ENCODE data around the gene BAIAP2. TPM values are rescaled to one million over a fixed set of nuclear protein-coding genes. Genes with fewer than 3 reads are reported as not detected.

BAIAP2 gene
- total and polyA plus RNA-seq, 2 donors (not counting 3 experiments of a cell fraction or from before 2014, with no cell fraction given) = 12.3 to 18.6 TPM

GRCh38 chr17:81028506-81028858, 6.5 kb upstream of the BAIAP2 start:
- intact Hi-C loops (cut with micrococcal nuclease) (no loop called here), dilution Hi-C loops (cut with MboI; ENCODE audit: extremely low pct_ligation_motif_present, low sequenced_read_pairs) (no loop called here)
- no peak overlapping the region for H3K4me2 ChIP-seq (ENCODE audit: insufficient read depth, low read length)
- no peak for FAIRE-seq
- ChIA-PET POLR2A (no interaction called here), CTCF (interaction anchor here (0.9 to 1.6 kb wide), 2 partner anchors 40 to 73 kb away, joined by 3 to 4 read pairs; no protein-coding TSS in a partner anchor)
- DNase-seq (ENCODE audit: low read depth, low spot score) = no peak
- no peaks in the 10 kb centered on the region for H3K9me3 ChIP-seq (replicated peaks; ENCODE audit: control insufficient read depth, insufficient read depth, low read length)
- H3K9me1 ChIP-seq (replicated peaks; ENCODE audit: control insufficient read depth, extremely low read depth, insufficient read depth, low read length) = no peaks in the 10 kb centered on the region
- BruUV-seq (replicated peaks) = no TSS peak
- H3K79me2 ChIP-seq (ENCODE audit: control insufficient read depth, insufficient read depth, low read length) = no peaks in the 10 kb centered on the region
- peaks cover 0 to 2% of the 10 kb centered on the region in 2 experiments for H3K36me3 ChIP-seq (ENCODE audit: control insufficient read depth in 2 of 2, extremely low read depth in 1 of 2, insufficient read depth in 2 of 2, low read length in 2 of 2)
- H3K27ac ChIP-seq (ENCODE audit: insufficient read depth, low read depth, low read length) = no peak overlapping the region
- TF ChIP-seq, protein P1, sequence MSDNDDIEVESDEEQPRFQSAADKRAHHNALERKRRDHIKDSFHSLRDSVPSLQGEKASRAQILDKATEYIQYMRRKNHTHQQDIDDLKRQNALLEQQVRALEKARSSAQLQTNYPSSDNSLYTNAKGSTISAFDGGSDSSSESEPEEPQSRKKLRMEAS (IDR thresholded peaks at IDR 0.05; ENCODE audit: insufficient read depth, insufficient read length) = no peak
- TF ChIP-seq MYC (IDR thresholded peaks at IDR 0.05; ENCODE audit: low read depth, low read length) (no peak), POLR2AphosphoS5 (IDR thresholded peaks at IDR 0.05; ENCODE audit: insufficient read depth, low read depth, low read length) (no peak), EZH2 (IDR thresholded peaks at IDR 0.05; ENCODE audit: borderline replicate concordance, low read depth, low read length, severe bottlenecking) (no peak), POLR2A (IDR thresholded peaks at IDR 0.05; ENCODE audit: low read depth, low read length) (no peak), GATA2 (IDR thresholded peaks at IDR 0.05; ENCODE audit: insufficient read depth, insufficient read length, low read depth, low read length) (no peak), FOS (IDR thresholded peaks at IDR 0.05; ENCODE audit: borderline replicate concordance, insufficient read depth, low read length) (no peak), JUN (IDR thresholded peaks at IDR 0.05; ENCODE audit: borderline replicate concordance, insufficient read depth, insufficient read length, low read depth) (no peak)
- TF ChIP-seq, protein P2, sequence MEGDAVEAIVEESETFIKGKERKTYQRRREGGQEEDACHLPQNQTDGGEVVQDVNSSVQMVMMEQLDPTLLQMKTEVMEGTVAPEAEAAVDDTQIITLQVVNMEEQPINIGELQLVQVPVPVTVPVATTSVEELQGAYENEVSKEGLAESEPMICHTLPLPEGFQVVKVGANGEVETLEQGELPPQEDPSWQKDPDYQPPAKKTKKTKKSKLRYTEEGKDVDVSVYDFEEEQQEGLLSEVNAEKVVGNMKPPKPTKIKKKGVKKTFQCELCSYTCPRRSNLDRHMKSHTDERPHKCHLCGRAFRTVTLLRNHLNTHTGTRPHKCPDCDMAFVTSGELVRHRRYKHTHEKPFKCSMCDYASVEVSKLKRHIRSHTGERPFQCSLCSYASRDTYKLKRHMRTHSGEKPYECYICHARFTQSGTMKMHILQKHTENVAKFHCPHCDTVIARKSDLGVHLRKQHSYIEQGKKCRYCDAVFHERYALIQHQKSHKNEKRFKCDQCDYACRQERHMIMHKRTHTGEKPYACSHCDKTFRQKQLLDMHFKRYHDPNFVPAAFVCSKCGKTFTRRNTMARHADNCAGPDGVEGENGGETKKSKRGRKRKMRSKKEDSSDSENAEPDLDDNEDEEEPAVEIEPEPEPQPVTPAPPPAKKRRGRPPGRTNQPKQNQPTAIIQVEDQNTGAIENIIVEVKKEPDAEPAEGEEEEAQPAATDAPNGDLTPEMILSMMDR (IDR thresholded peaks at IDR 0.05; ENCODE audit: extremely low read depth in 1 of 2, insufficient read depth in 1 of 2, low read depth in 1 of 2, low read length in 2 of 2) = no peak
- no peak overlapping the region for H2AFZ ChIP-seq (ENCODE audit: low read depth, low read length)
- H3K27me3 ChIP-seq (ENCODE audit: control insufficient read depth in 2 of 2, insufficient read depth in 2 of 2, low read length in 2 of 2) = peaks cover 0 to 2% of the 10 kb centered on the region in 2 experiments
- H3K4me1 ChIP-seq (ENCODE audit: control insufficient read depth, extremely low read depth, insufficient read depth, low read length) = peaks cover 3% of the 10 kb centered on the region
- no peak overlapping the region for H3K4me3 ChIP-seq (replicated peaks in 1 of 3; ENCODE audit: insufficient read depth in 1 of 3, low read depth in 1 of 3, low read length in 3 of 3)
- H3K9ac ChIP-seq (replicated peaks; ENCODE audit: extremely low read depth, insufficient read depth, low read length) = no peak overlapping the region
- no peaks in the 10 kb centered on the region for H4K20me1 ChIP-seq (replicated peaks; ENCODE audit: control insufficient read depth, extremely low read depth, insufficient read depth, low read length)

All from endothelial cell of umbilical vein (primary cell).